HL-60/S4 (cell line): ENCODE measurements around the gene ARMCX6.
"Not testable (repeated sequence)": the region's sequence is repeated elsewhere in the genome, so short reads cannot be mapped to it uniquely, and the experiment has no call there.

Experiments
- in situ Hi-C: fragments of 300-500 bp; cut with MboI; formaldehyde crosslinking; loops from 2 replicates; pipeline ENCODE4 v1.14.3; 2022; ENCODE audit warnings: low sequenced_read_pairs

Gene ARMCX6

GRCh38 chrX:101617211-101618191, at the start of gene ARMCX6:
Gene ARMCX6 (minus strand): TSS chrX:101618000. CDS start chrX:101616620, 1,380 bp downstream.
- in situ Hi-C loops, result no loop called here

- in situ Hi-C loops, result no loop called here
Measured at GRCh38 chrX:101659601-101660063, 41.8 kb upstream of the ARMCX6 start, which contains the start of gene ARMCX2. Gene ARMCX2 (minus strand): TSS chrX:101659850. CDS start chrX:101657588, 2,262 bp downstream.

- in situ Hi-C loops, result no loop called here
Measured at GRCh38 chrX:101658661-101659491, 41.1 kb upstream of the ARMCX6 start.

GRCh38 chrX:101657495-101657894, 39.7 kb upstream of the ARMCX6 start:
- in situ Hi-C loops, result no loop called here

GRCh38 chrX:101656817-101657216, 39.0 kb upstream of the ARMCX6 start:
- in situ Hi-C loops, result no loop called here

- in situ Hi-C loops, result no loop called here
Measured at GRCh38 chrX:101655534-101655933, 37.7 kb upstream of the ARMCX6 start.

GRCh38 chrX:101647716-101648115, 29.9 kb upstream of the ARMCX6 start:
- in situ Hi-C loops, result not testable (repeated sequence)

- in situ Hi-C loops, result no loop called here
Measured at GRCh38 chrX:101642093-101642492, 24.3 kb upstream of the ARMCX6 start.

GRCh38 chrX:101639583-101639982, 21.8 kb upstream of the ARMCX6 start:
- in situ Hi-C loops, result no loop called here

GRCh38 chrX:101619364-101619763, 1.6 kb upstream of the ARMCX6 start:
- in situ Hi-C loops, result no loop called here

GRCh38 chrX:101605728-101606127, 12.1 kb downstream of the ARMCX6 start:
- in situ Hi-C loops, result no loop called here

GRCh38 chrX:101605146-101605545, 12.7 kb downstream of the ARMCX6 start:
- in situ Hi-C loops, result no loop called here

GRCh38 chrX:101602077-101602476, 15.7 kb downstream of the ARMCX6 start:
- in situ Hi-C loops, result no loop called here

- in situ Hi-C loops, result not testable (repeated sequence)
Measured at GRCh38 chrX:101599592-101599991, 18.2 kb downstream of the ARMCX6 start.

GRCh38 chrX:101595739-101596419, 21.9 kb downstream of the ARMCX6 start:
- in situ Hi-C loops, result no loop called here
